Ovary (tissue), 9 donors: ENCODE data around the gene CACNA2D1. TPM values are rescaled to one million over a fixed set of nuclear protein-coding genes. Genes with fewer than 3 reads are reported as not detected.

Experiments used
- DNase-seq, 5 donors: peaks; one replicate each; pipeline ENCODE4 v3.0.0-alpha.2; 2019 to 2020
- H3K27ac ChIP-seq, 2 donors: fragments of 200-600 bp; one replicate each; pipeline versions ENCODE4 v1.5.1 to v1.8.0; 2019 to 2022
- H3K27me3 ChIP-seq: fragments of 200-600 bp; one replicate; pipeline ENCODE4 v1.8.0; 2022
- H3K36me3 ChIP-seq: fragments of 200-600 bp; sonication (generic); one replicate; pipeline ENCODE4 v1.5.1; 2019
- H3K4me1 ChIP-seq: one replicate; pipeline ENCODE4 v1.8.1; 2013; ENCODE audit warnings: mild to moderate bottlenecking, moderate library complexity; ENCODE audit not compliant: insufficient read depth
- H3K4me3 ChIP-seq: fragments of 200-600 bp; sonication (generic); one replicate; pipeline ENCODE4 v1.5.1; 2017
- H3K9me3 ChIP-seq, 2 donors: fragments of 200-600 bp in 1 of 2; sonication (generic) in 1 of 2; one replicate each; pipeline versions ENCODE4 v1.5.1 to v1.8.1; 2013 to 2019; ENCODE audit warnings: mild to moderate bottlenecking in 1 of 2, moderate library complexity in 1 of 2
- CTCF ChIP-seq, 3 donors: fragments of 450-650 bp in 2 of 3; fragments of 200-600 bp in 1 of 3; IDR thresholded peaks; one replicate each; pipeline versions ENCODE4 v1.5.1 to v1.8.0; 2016 to 2022; ENCODE audit warnings: antibody characterized with exemption in 3 of 3, mild to moderate bottlenecking in 1 of 3
- EP300 ChIP-seq: sonication (generic); formaldehyde crosslinking; IDR thresholded peaks from one replicate; pipeline ENCODE4 v1.6.1; 2017; ENCODE audit warnings: antibody characterized with exemption
- POLR2A ChIP-seq: fragments of 450-650 bp; IDR thresholded peaks from one replicate; pipeline ENCODE4 v1.6.1; 2017; ENCODE audit warnings: antibody characterized with exemption, mild to moderate bottlenecking, moderate library complexity
- WGBS, 3 donors: extraction: QIAGEN DNeasy Blood & Tissue Kit in 1 of 3; methylation state at CpG; one replicate each; pipeline versions ENCODE4 v1.1.5 to v1.1.7; 2013 to 2017; 5-methylcytosine and 5-hydroxymethylcytosine counted together
- intact Hi-C, 4 donors: fragments of 100-400 bp; cut with DNase I; formaldehyde crosslinking; loops; one replicate each; pipeline versions ENCODE4 v1.11.0 to v1.15.1; 2022 to 2023
- polyA plus RNA-seq, 2 donors: library from polyadenylated mRNA; stranded (reverse); fragments of 200-250 nt in 1 of 2; fragments of 350-450 nt in 1 of 2; fragmentation: Illumina TruSeq in 1 of 2; extraction: RNeasy Lipid Tissue Mini Kit (QIAGEN cat#74804) in 1 of 2; gene quantifications; one replicate each; pipeline ENCODE4 v1.2.3, GENCODE V29; 2013 to 2014
- total RNA-seq, 7 donors: library from RNA; depleted of rRNA in 2 of 7; stranded (reverse); fragments of >200 nt in 2 of 7; fragmentation: NEBNext Ultra II Directional in 3 of 7; extraction: Animal tissue kit (Norgen Biotek cat#: 25700) in 3 of 7; gene quantifications; one replicate each; pipeline versions ENCODE4 v1.1.0 to v1.2.4, GENCODE V29; 2016 to 2023
- donor health status: DM: no; HTN: no; CAD: no; lungs with moderate emphysema.
- donor health status: DM: no; HTN: no; CAD: no.
- donor health status: Bipolar disorder and iron deficiency.
- donor health status: DM: yes; HTN: yes; CAD: no.
- donor health status: DM: no; HTN: no; CAD: no.
- donor health status: DM: yes; HTN: yes; CAD: no.

CACNA2D1 gene
- total and polyA plus RNA-seq, 9 donors, result 6.6 to 34.2 (median 18.8) TPM

- H3K36me3 ChIP-seq, result no peaks in the 10 kb centered on the region
- intact Hi-C loops, result no loop called here
- no peak for DNase-seq
- H3K27ac ChIP-seq, result no peak overlapping the region
- H3K4me3 ChIP-seq, result no peak overlapping the region
- no peak for TF ChIP-seq POLR2A
- no peak for TF ChIP-seq CTCF (IDR thresholded peaks at IDR 0.05)
- no peak for TF ChIP-seq EP300
- no peaks in the 10 kb centered on the region for H3K9me3 ChIP-seq
- H3K27me3 ChIP-seq, result no peaks in the 10 kb centered on the region
- H3K4me1 ChIP-seq, result no peaks in the 10 kb centered on the region
- 67 to 70% (median 69%) methylated on average over 1 of the region's 1 CpG for WGBS, 3 donors
Observed at GRCh38 chr7:82397879-82398524, 45.6 kb downstream of the CACNA2D1 start.

GRCh38 chr7:82396343-82396742 is 47.2 kb downstream of the CACNA2D1 start:
- 82 to 90% (median 90%) methylated on average over 1 of the region's 1 CpG for WGBS, 3 donors
- H3K27ac ChIP-seq, result no peak overlapping the region
- H3K4me3 ChIP-seq, result no peak overlapping the region
- H3K36me3 ChIP-seq, result no peaks in the 10 kb centered on the region
- intact Hi-C loops, result no loop called here
- no peaks in the 10 kb centered on the region for H3K4me1 ChIP-seq
- no peaks in the 10 kb centered on the region for H3K9me3 ChIP-seq
- H3K27me3 ChIP-seq, result no peaks in the 10 kb centered on the region
- no peak for TF ChIP-seq EP300
- TF ChIP-seq POLR2A, result no peak
- no peak for TF ChIP-seq CTCF (IDR thresholded peaks at IDR 0.05)
- no peak for DNase-seq

- DNase-seq, result no peak
- no peaks in the 10 kb centered on the region for H3K36me3 ChIP-seq
- no peaks in the 10 kb centered on the region for H3K4me1 ChIP-seq
- H3K4me3 ChIP-seq, result no peak overlapping the region
- WGBS, 3 donors, result 96 to 98% (median 98%) methylated on average over 4 of the region's 4 CpGs
- H3K27ac ChIP-seq, result no peak overlapping the region
- no peaks in the 10 kb centered on the region for H3K27me3 ChIP-seq
- TF ChIP-seq POLR2A, result no peak
- no peak for TF ChIP-seq CTCF (IDR thresholded peaks at IDR 0.05)
- TF ChIP-seq EP300, result no peak
- H3K9me3 ChIP-seq, result no peaks in the 10 kb centered on the region
- intact Hi-C loops, result no loop called here
Observed at GRCh38 chr7:82395147-82395546, 48.4 kb downstream of the CACNA2D1 start.

GRCh38 chr7:82393840-82394220 is 49.7 kb downstream of the CACNA2D1 start:
- Histone ChIP-seq H3K36me3 (no peaks in the 10 kb centered on the region), H3K4me3 (no peak overlapping the region), H3K27ac (no peak overlapping the region), H3K9me3 (no peaks in the 10 kb centered on the region), H3K4me1 (no peaks in the 10 kb centered on the region), H3K27me3 (no peaks in the 10 kb centered on the region)
- WGBS, 3 donors, result 97% methylated on average over 2 of the region's 2 CpGs
- no peak for DNase-seq
- intact Hi-C loops, result no loop called here
- TF ChIP-seq POLR2A (no peak), CTCF (IDR thresholded peaks at IDR 0.05) (no peak), EP300 (no peak)
